CD8-positive, alpha-beta memory T cell (primary cell): ENCODE results near the gene ITPK1. TPM values are rescaled to one million over a fixed set of nuclear protein-coding genes. Genes with fewer than 3 reads are reported as not detected.

ENCODE experiments used
- CTCF ChIA-PET: fragments of 350-600 bp; sonication (Branson Sonifier 250); formaldehyde crosslinking; loops from one replicate; lab custom pipeline; 2021; ENCODE audit warnings: antibody characterized with exemption; lab: Charles Lee
- POLR2A ChIA-PET: fragments of 350-600 bp; sonication (Branson Sonifier 250); formaldehyde crosslinking; loops from one replicate; lab custom pipeline; 2021; ENCODE audit warnings: antibody characterized with exemption; lab: Charles Lee
- DNase-seq, 5 donors: peaks; one replicate each; pipeline versions ENCODE4 v3.0.0 to v3.0.0-alpha.2; 2020 to 2022; ENCODE audit warnings: mixed read lengths in 1 of 5
- H3K27ac ChIP-seq: one replicate; pipeline ENCODE4 v1.7.0; 2013; ENCODE audit warnings: low read depth, mild to moderate bottlenecking, low read length, moderate library complexity
- H3K27me3 ChIP-seq: 2 replicates; pipeline ENCODE4 v1.7.0; 2013; ENCODE audit warnings: low read length, mild to moderate bottlenecking; ENCODE audit not compliant: insufficient read depth, poor library complexity, severe bottlenecking
- H3K36me3 ChIP-seq: 2 replicates; pipeline ENCODE4 v1.7.0; 2013; ENCODE audit warnings: mild to moderate bottlenecking, low read length, moderate library complexity; ENCODE audit not compliant: insufficient read depth
- H3K4me1 ChIP-seq: 2 replicates; pipeline ENCODE4 v1.7.0; 2013; ENCODE audit warnings: mild to moderate bottlenecking, low read length, moderate library complexity; ENCODE audit not compliant: insufficient read depth
- H3K4me3 ChIP-seq: 2 replicates; pipeline ENCODE4 v1.7.0; 2013; ENCODE audit warnings: mild to moderate bottlenecking, low read length
- H3K9me3 ChIP-seq: 2 replicates; pipeline ENCODE4 v1.7.0; 2013; ENCODE audit warnings: mild to moderate bottlenecking, low read length
- H3K27ac Mint-ChIP-seq, 8 donors: one replicate each; pipeline ENCODE4 v1.8.0; 2020 to 2021; ENCODE audit warnings: mixed read lengths in 8 of 8, mild to moderate bottlenecking in 6 of 8, inconsistent platforms in 3 of 8, moderate library complexity in 3 of 8
- H3K27me3 Mint-ChIP-seq, 2 donors: one replicate each; pipeline ENCODE4 v1.8.0; 2020 to 2021; ENCODE audit warnings: mixed read lengths in 2 of 2, mild to moderate bottlenecking in 1 of 2, moderate library complexity in 1 of 2
- H3K36me3 Mint-ChIP-seq, 3 donors: one replicate each; pipeline ENCODE4 v1.8.0; 2020 to 2021; ENCODE audit warnings: mixed read lengths in 3 of 3, inconsistent platforms in 1 of 3, mild to moderate bottlenecking in 1 of 3
- H3K4me1 Mint-ChIP-seq, 3 donors: one replicate each; pipeline ENCODE4 v1.8.0; 2020 to 2021; ENCODE audit warnings: mixed read lengths in 3 of 3, inconsistent platforms in 1 of 3, mild to moderate bottlenecking in 1 of 3
- H3K4me3 Mint-ChIP-seq, 7 donors: one replicate each; pipeline ENCODE4 v1.8.0; 2020 to 2021; ENCODE audit warnings: mixed read lengths in 7 of 7, mild to moderate bottlenecking in 6 of 7, moderate library complexity in 4 of 7, inconsistent platforms in 2 of 7
- H3K9me3 Mint-ChIP-seq, 5 donors: one replicate each; pipeline ENCODE4 v1.8.0; 2020 to 2022; ENCODE audit warnings: mixed read lengths in 5 of 5, mild to moderate bottlenecking in 3 of 5, moderate library complexity in 2 of 5, inconsistent platforms in 1 of 5
- polyA plus RNA-seq: library from polyadenylated mRNA; unstranded; fragments of 300-500 nt; fragmentation: Illumina TruSeq; gene quantifications from one replicate; pipeline ENCODE4 v1.2.3, GENCODE V29; 2021
- total RNA-seq, 2 experiments: library from RNA; stranded (reverse); gene quantifications; one replicate each; pipeline ENCODE4 v1.2.3, GENCODE V29; 2021

ITPK1 gene
- total and polyA plus RNA-seq, 3 experiments from 2014 or later = 40.4 to 75.1 (median 66.1) TPM

DNA sequence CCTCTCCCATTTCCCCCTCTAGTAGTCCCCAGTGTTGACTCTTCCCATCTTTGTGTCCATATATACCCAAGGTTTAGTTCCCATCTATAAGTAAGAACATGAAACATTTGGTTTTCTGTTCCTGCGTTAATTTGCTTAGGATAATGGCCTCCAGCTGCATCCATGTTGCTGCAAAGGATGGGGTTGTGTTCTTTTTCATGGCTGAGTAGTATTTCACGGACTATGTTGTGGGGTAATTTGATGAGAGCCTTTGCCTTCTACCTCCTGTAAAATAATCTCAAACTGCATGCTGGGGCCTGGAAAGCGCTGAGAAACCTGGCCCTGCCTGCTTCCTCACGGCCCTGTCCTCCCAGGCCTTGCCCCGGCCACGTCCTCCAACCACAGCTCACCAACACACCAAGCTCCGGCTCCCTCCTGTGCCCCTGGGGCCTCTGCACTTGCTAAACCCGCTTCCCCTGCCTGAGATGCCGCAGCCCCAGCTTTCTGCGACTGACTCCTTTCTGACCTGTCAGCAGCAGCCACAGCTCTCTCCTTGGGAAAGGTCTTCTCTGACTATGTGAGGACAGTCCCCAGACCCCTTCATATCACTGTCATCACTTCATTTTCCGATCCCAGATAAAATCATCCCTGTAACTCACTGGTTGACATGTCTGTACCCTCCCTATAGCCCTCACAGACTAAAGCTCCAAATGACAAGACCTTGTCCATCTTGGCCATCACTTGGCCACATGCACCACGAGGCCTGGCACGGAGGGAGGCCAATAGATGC, 19.8 kb downstream of the ITPK1 start:
- Mint-ChIP-seq H3K4me1 (peaks cover 35 to 67% (median 42%) of the 10 kb centered on the region in 3 donors), H3K36me3 (peaks cover 0 to 3% (median 0%) of the 10 kb centered on the region in 3 donors), H3K9me3 (no peaks in the 10 kb centered on the region), H3K27ac (peak overlapping the region in 2 of 8 donors; percentile 58 to 96), H3K27me3 (peaks cover 0 to 3% of the 10 kb centered on the region in 2 donors), H3K4me3 (no peak overlapping the region)
- CTCF ChIA-PET = interaction anchor here (0.9 to 6.9 kb wide), 5 partner anchors 9 to 43 kb away, joined by 3 to 45 read pairs (median 3); partner anchors contain the start of gene ITPK1
- no peaks in the 10 kb centered on the region for H3K36me3 ChIP-seq
- H3K4me3 ChIP-seq = no peak overlapping the region
- POLR2A ChIA-PET = no interaction called here
- no peak for DNase-seq
- H3K27ac ChIP-seq = no peak overlapping the region
- H3K27me3 ChIP-seq = no peaks in the 10 kb centered on the region
- no peaks in the 10 kb centered on the region for H3K4me1 ChIP-seq
- no peaks in the 10 kb centered on the region for H3K9me3 ChIP-seq

DNA sequence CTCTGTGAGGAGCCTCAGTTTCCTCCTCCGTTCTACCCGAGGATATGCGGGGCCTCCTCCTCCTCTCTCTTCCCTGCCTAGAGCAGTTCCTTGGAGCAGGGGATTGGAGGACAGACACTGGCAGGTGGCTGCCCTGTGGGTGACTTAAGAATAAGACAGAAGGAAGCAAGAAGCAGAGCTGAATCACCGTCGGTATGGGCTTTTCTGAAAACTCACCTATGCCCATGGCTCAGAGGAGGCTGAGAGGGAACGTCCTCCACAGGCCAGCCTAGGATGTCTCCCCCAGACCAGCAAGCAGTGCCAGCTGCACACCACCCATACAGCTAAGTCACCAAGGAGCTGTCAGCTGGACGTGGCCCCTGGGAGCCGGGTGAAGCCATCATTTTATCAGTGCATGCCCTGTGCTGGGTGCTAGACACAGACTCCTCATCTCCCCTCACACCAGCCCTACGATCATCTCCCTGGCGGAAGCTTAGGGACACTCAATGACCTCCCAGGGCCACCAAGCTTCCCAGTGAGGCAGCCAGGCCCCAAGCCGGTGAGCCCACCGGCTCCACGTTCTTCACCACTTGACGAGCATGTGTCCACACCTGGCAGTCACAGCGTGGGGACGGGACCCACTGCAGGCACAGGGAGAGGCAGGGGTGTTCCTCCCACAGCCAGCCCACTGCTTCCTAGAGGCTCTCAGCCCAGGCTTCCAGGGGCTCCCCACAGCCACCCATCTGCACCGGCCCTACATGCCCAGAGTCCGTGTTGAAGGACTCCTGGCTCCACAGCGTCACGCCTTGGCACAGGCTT, 21.4 kb downstream of the ITPK1 start:
- no peak overlapping the region for H3K4me3 ChIP-seq
- H3K27ac Mint-ChIP-seq = peak overlapping the region in 5 of 8 donors; percentile 20 to 75 (median 48)
- H3K9me3 Mint-ChIP-seq = no peaks in the 10 kb centered on the region
- POLR2A ChIA-PET = no interaction called here
- H3K27me3 Mint-ChIP-seq = peaks cover 0 to 3% of the 10 kb centered on the region in 2 donors
- H3K36me3 ChIP-seq = no peaks in the 10 kb centered on the region
- no peak overlapping the region for H3K27ac ChIP-seq
- peak overlapping the region in 2 of 7 donors; percentile 5 to 41 for H3K4me3 Mint-ChIP-seq
- no peaks in the 10 kb centered on the region for H3K27me3 ChIP-seq
- peaks cover 42 to 73% (median 49%) of the 10 kb centered on the region in 3 donors for H3K4me1 Mint-ChIP-seq
- no peaks in the 10 kb centered on the region for H3K9me3 ChIP-seq
- CTCF ChIA-PET = interaction anchor here (0.6 to 6.9 kb wide), 2 partner anchors 19 to 28 kb away, joined by 3 to 45 read pairs; partner anchors contain the start of gene ITPK1
- H3K36me3 Mint-ChIP-seq = peaks cover 0 to 3% (median 0%) of the 10 kb centered on the region in 3 donors
- no peak for DNase-seq
- H3K4me1 ChIP-seq = no peaks in the 10 kb centered on the region

DNA sequence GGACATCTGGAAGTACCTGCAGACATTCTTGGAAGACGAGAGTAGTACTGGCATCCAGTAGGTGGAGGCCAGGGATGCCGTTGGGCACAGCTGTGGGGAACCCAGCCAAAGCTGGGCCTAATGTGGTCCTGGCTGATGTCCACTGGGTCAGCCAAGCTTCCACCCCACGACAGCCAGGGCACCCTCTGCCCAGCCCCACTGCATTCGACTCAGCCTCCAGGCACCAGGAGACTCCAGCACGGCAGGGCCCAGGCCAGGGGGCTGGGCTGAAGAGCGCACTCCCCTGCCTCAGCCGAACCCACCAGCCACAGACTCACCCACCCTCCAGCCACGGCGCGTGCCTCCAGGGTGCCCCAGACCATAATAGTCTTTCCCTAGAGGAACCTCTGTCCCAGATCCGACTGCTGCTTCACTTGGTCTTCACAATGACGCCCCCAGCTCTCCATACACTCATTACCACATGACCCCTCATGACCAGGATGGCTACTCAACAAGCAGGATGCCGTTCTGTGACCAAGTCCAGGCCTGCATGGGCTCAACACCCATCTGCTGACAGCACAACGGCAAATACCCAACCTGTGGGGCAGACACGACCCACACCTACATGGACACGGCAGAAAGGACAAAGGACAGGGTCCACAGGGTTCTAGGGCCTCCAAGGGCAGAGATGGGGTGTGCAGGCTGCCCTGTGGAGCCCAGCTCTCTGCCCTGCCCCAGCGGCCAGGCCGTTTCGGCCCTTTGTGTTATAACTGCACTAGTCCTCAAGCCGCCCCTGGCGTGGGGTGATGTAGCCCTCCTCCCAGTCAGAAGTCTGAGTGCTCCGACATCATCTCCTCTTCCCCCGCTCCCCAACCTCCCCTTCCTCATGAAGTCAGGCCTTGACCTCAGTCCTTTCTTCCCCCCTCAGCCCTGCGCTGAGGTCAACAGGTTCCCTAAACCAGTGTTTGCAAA, 22.8 kb downstream of the ITPK1 start:
- Mint-ChIP-seq H3K27ac (peak overlapping the region in 5 of 8 donors; percentile 23 to 86 (median 85)), H3K4me1 (peaks cover 40 to 76% (median 51%) of the 10 kb centered on the region in 3 donors), H3K4me3 (no peak overlapping the region), H3K36me3 (peaks cover 0 to 3% (median 0%) of the 10 kb centered on the region in 3 donors), H3K27me3 (peaks cover 0 to 3% of the 10 kb centered on the region in 2 donors), H3K9me3 (no peaks in the 10 kb centered on the region)
- H3K27me3 ChIP-seq = no peaks in the 10 kb centered on the region
- no peaks in the 10 kb centered on the region for H3K9me3 ChIP-seq
- no peaks in the 10 kb centered on the region for H3K36me3 ChIP-seq
- CTCF ChIA-PET = no interaction called here
- POLR2A ChIA-PET = no interaction called here
- no peak for DNase-seq
- no peaks in the 10 kb centered on the region for H3K4me1 ChIP-seq
- H3K27ac ChIP-seq = no peak overlapping the region
- H3K4me3 ChIP-seq = no peak overlapping the region

DNA sequence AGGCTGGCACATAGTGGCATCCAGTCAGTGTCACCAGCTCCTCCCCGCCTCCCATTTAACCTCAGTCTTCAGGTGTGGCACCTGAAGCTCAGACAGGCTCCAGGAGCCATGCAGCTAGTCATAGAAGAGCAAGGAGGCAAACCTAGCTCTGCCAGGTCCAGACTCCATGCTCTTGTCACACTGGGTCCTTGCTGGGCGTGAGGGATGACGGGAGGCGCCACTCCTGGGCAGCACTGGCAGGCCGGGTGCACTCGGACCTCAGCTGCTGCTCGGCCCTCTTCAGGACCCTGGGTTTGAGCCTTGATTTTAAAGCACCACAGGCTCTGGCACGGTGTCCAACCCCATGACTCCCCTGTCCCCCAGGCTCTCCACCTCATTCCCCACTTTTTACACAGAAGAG, 24.1 kb downstream of the ITPK1 start:
- H3K9me3 ChIP-seq = no peaks in the 10 kb centered on the region
- Mint-ChIP-seq H3K9me3 (no peaks in the 10 kb centered on the region), H3K4me3 (no peak overlapping the region), H3K4me1 (peaks cover 43 to 82% (median 61%) of the 10 kb centered on the region in 3 donors), H3K27ac (peak overlapping the region in 4 of 8 donors; percentile 2 to 77 (median 29)), H3K36me3 (peaks cover 0 to 3% (median 0%) of the 10 kb centered on the region in 3 donors), H3K27me3 (peaks cover 0 to 3% of the 10 kb centered on the region in 2 donors)
- DNase-seq = no peak
- no peak overlapping the region for H3K4me3 ChIP-seq
- POLR2A ChIA-PET = no interaction called here
- H3K36me3 ChIP-seq = no peaks in the 10 kb centered on the region
- CTCF ChIA-PET = interaction anchor here (0.8 to 1.7 kb wide), 2 partner anchors 13 to 22 kb away, joined by 4 read pairs; no protein-coding TSS in a partner anchor
- H3K4me1 ChIP-seq = no peaks in the 10 kb centered on the region
- H3K27ac ChIP-seq = no peak overlapping the region
- H3K27me3 ChIP-seq = no peaks in the 10 kb centered on the region

DNA sequence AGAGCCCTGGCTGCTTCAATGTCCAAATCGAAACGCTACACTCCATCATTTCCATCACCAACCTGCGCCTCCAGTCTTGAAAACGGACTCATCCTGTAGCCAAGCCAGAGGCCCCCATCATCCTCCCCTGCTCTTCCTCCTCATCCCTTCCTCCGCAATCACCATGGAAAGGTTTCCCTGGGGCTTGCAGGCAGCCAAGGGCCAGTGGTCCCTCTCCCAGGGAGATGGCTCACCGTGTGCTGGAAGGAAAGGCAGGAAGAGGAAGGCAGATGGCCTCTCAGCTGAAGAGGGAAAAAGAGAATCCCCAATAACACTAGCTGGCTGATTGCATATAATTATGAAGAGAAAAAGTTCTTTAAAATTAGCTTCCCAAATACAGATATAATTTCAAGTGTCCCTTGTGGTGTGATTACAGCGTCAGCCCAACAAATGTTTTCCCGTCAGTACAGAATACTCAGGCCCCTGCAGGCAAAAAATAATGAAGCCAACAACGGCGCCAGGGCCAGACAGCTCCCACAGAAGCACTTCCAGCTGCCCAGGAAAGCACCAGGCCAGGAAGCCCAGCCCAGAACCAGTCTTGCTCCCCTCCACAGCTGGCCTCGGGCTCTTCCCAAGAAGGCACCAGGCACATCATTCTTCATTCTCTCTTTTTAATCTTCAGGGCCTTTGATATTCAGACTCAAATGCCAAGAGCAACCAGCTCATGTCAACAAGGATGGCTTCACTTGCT, 24.7 kb downstream of the ITPK1 start:
- no peaks in the 10 kb centered on the region for H3K9me3 ChIP-seq
- no peaks in the 10 kb centered on the region for H3K4me1 ChIP-seq
- ChIA-PET CTCF (interaction anchor here (0.8 to 1.7 kb wide), 3 partner anchors 13 to 22 kb away, joined by 3 to 4 read pairs (median 4); no protein-coding TSS in a partner anchor), POLR2A (no interaction called here)
- Mint-ChIP-seq H3K27me3 (peaks cover 0 to 3% of the 10 kb centered on the region in 2 donors), H3K36me3 (no peaks in the 10 kb centered on the region), H3K27ac (peak overlapping the region in 7 of 8 donors; percentile 7 to 83 (median 54)), H3K4me1 (peaks cover 45 to 84% (median 61%) of the 10 kb centered on the region in 3 donors), H3K4me3 (peak overlapping the region in 1 of 7 donors; percentile 82), H3K9me3 (no peaks in the 10 kb centered on the region)
- H3K4me3 ChIP-seq = no peak overlapping the region
- H3K36me3 ChIP-seq = no peaks in the 10 kb centered on the region
- H3K27me3 ChIP-seq = no peaks in the 10 kb centered on the region
- H3K27ac ChIP-seq = no peak overlapping the region
- no peak for DNase-seq

DNA sequence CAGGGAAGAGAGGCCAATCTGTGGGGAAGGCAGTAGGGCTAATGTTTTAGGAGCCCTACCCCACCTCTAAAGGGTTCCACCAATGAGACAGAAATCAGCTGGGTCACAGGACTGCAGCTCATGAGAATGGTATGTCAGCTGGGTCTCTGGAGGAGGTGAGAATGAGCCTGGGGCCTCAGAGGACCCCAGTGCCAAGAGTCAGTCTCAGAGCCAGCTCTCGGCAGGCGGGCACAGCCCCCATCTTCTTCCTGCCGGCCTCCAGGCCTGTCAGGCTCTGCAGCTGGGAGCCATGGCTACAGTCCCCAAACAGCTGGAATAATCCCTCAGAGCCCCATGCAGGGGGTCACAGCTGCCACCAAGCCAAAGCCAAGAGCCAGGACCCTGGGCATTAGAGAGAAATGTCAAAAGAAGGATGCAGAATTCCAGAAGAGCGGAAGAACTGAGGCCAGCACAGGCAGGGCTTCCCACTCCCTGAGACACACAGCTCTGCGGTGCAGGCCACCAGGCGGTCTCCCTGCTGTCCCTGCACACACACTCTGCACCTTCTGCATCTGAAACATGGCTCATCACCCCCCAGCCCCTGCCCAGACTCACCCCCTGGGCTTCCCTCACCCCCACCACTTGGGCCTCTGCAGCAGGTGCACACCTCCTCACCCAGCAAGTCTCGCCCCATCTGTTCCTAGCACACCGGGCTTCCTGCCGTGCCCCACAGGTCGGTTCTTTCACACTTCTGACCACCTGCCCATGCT, 26.0 kb downstream of the ITPK1 start:
- Mint-ChIP-seq H3K36me3 (no peaks in the 10 kb centered on the region), H3K9me3 (no peaks in the 10 kb centered on the region), H3K4me1 (peaks cover 41 to 84% (median 61%) of the 10 kb centered on the region in 3 donors), H3K4me3 (no peak overlapping the region), H3K27ac (peak overlapping the region in 7 of 8 donors; percentile 30 to 85 (median 75)), H3K27me3 (peaks cover 0 to 3% of the 10 kb centered on the region in 2 donors)
- H3K4me1 ChIP-seq = no peaks in the 10 kb centered on the region
- CTCF ChIA-PET = no interaction called here
- H3K36me3 ChIP-seq = no peaks in the 10 kb centered on the region
- no peak overlapping the region for H3K4me3 ChIP-seq
- no peak overlapping the region for H3K27ac ChIP-seq
- H3K27me3 ChIP-seq = no peaks in the 10 kb centered on the region
- POLR2A ChIA-PET = no interaction called here
- H3K9me3 ChIP-seq = no peaks in the 10 kb centered on the region
- no peak for DNase-seq
